Measurements from ENCODE around the gene TAX1BP3.
A peak's percentile ranks its signal among the peaks of the same experiment; 100 is the strongest.

Gene TAX1BP3

DNA sequence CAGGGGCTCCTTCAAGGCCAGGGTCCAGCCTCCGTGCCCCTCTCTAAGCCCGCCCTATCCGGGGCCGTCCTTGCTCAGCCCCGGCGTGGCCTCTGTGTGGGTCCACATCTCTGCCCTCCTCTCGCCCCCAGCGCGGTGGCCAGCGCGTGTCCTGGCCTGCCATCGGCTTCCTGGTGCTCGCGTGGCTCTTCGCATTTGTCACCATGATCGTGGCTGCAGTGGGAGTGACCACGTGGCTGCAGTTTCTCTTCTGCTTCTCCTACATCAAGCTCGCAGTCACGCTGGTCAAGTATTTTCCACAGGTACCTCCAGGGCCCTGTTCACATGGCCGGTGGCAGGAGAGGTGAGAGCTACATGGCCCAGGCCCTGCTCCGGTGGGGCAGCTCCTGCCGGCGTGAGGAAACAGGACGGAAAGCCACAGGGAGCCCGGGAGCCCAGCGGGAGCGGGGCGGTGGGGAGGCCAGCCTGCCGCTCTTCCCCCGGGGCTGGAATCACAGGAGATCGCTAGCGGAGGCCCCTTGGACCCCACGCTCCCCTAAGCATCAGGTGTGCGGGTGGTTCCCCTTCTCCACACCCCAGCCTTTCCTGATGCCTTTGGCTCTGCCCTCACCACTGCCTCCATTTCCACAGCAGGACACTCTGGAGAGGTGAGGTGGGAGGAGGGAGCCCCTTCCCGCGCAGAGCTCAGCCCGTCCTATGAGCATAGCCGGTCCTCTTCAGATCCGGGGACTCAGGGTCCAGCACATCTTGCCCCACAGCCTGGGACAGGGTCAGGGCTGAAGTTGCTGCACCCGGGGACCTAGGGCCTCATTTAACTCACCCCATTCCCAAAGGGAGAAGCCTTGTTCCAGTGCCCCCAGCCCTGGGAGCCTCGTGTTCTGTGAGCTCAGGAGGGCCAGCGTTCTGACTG is 10.2 kb downstream of the TAX1BP3 start:
- peak; percentile 54 for DNase-seq (ENCODE audit: low spot score)

DNA sequence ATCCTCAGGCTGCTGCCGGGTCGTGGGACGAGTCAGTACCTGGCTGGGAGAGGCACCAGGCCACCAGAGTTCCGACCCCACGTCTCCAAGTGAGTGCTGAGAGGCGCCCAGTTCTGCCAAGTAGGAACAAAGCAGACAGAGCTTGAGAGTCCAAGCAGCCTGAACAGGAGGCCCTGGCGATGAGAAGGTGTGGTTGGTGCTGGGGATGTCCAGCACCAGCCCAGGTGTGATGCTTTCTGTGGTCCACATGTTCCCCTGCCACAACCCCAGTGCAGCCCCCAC is 10.8 kb downstream of the TAX1BP3 start:
- DNase-seq (ENCODE audit: low spot score) = no peak

DNA sequence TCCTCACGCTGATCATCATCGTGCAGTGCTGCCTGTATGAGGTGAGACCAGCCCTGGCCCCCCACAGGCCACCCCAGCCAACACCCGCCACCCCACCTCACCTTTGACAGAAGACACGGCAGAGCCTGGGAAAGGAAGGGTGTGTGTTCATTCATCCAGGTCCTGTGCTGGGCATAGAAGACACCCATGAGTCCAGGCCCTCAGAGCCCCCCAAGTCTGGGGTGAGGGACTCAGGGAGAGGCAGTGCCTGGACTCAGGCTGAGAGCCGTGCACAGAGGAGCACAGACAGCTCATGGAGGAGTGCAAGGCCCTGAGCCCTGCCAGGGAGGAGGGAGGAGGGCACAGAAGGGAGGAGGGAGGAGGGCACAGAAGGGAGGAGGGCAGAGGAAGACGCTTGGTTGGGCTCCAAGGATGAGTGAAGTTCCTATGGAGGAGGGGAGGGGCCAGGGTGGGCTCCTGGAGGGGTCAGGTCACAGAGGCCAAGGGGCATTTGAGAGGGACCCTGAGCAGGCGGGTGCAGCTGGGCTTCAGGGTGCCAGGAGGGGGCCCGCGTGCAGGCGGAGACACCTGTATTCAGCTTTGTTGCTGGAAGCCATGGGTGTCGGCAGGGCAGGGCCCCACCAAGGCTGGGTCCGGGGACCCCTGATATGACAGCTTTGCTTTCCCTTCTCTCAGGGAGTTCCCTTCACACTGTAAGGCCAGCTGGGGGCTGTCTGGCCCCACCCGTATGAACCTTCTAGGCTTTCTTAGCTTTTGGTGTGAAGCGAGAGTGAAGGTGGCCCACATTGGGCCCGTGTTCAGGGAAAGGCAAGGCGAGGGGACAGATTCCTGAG is 11.4 kb downstream of the TAX1BP3 start:
- DNase-seq (ENCODE audit: low spot score) = no peak

DNA sequence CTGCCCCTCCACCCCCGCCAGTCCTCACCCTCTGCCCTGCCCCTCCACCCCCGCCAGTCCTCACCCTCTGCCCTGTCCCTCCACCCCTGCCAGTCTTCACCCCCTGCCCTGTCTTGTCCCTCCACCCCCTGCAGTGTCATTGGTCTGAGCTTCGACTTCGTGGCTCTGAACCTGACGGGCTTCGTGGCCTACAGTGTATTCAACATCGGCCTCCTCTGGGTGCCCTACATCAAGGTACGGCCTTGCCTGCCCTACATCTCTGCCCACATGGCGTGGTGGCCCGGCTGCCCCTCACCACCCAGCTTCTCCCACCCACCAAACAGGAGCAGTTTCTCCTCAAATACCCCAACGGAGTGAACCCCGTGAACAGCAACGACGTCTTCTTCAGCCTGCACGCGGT is 12.0 kb downstream of the TAX1BP3 start:
- no peak for DNase-seq (ENCODE audit: low spot score)

DNA sequence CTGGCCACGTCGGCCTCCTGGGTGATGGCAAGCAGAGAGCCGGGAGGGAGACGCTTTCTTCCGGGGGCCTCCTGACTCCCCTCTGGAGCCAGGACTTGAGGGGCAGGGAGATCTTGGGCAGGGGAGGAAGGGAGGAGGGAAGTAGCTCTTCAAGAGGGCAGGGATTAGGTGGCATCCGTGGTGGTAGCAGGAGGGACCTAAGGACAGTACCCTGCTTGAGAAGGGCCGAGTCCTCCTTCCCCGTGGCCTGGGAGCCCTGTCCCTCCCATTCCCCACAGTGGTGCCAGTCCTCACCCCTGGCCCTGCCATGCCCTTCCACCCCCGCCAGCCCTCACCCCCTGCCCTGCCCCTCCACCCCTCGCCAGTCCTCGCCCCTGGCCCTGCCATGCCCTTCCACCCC is 12.6 kb downstream of the TAX1BP3 start:
- DNase-seq (ENCODE audit: low spot score) = no peak

DNA sequence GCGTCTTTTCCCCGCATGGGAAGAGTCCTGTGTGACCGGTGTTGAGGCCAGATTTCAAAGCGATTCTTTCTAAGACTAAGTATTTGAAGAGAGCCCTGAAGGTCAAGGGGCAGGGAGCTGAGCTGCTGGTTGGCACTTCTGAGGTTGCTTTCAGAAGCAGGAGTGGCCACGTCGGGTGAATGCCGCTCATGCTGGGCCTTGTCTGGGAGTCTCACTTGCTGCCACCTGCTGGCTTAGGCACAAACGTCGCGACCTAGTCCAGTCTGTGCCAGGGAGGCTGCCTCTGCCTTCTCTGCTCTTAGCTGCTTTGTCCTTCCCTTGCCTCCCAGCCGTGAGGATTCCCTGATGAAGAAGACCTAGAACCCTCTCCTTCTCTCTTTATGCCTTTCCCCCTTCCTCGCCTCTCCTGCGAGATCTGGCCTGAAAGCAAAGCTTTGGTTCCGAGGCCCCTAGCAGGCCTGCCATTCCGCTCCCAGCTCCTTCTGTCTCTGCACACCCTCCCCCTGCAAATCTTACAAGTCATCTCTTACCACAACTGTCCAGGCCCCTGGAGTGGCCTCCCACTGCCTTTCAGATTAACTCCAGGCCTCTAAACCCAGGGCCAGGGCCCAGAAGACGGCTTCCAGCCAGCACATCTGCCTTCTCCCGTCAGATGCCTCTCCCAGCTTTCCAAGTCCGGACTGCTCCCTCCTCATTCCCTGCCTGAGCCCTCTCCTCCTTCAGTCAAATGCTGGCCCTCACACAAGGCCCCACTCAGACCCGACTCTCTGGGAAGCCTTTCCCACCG is 20.4 kb downstream of the TAX1BP3 start:
- DNase-seq (ENCODE audit: low spot score) = peak; percentile 73

DNA sequence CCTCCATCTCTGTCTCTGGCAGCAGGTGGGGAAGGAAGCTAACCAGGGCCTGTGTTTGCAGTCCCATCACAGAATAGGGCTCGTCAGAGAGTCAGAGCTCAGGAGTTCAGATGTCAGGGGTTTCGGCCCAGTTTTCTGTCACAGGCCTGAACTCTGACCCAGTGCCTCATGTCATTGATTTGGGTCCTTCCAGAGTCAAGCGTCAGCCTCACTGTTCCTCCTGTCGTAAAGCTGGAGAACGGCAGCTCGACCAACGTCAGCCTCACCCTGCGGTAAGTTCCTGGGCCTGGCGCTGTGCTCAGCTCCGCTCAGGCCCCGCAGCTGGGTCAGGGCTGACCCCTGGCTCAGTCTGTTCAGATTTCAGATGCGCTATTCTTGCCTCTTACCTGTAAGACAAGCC is 21.1 kb downstream of the TAX1BP3 start:
- DNase-seq (ENCODE audit: low spot score) = no peak

DNA sequence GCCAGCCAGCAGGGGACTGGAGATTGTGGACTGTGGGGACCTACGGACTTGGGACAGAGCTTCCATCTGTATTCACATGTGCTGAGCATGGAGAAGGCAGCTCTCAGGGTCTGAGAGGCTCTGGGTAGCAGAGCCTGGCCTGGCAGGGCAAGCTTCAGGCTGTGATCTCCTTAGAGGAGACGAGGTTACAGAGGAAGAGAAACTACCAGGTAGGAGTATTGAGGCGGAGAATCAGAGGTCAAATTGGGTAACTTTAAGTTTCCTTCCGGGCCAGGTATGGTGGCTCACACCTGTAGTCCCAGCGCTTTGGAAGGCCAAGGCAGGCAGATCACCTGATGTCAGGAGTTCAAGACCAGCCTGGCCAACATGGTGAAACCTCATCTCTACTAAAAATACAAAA is 23.1 kb downstream of the TAX1BP3 start:
- no peak for DNase-seq (ENCODE audit: low spot score)

DNA sequence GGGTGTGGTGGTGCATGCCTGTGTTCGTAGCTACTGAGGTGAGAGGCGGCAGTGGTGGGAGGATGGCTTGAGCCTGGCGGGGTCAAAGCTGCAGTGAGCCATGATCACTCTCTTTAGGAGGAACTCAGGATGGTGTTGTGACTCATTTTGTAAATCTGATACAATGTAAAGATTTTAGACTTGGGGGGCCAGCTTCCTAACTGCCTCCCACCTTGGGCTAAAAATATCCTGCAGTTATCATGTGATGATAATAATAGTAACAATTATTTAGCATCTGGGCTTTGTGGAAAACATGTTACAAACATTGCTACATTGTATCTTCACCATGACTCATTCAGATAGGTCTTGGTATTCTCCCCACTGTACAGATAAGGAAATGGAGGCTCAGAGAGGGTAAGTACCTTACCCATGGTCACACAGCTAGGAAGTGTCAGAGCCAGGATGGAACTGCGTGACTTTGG is 24.5 kb downstream of the TAX1BP3 start:
- DNase-seq (ENCODE audit: low spot score) = no peak

DNA sequence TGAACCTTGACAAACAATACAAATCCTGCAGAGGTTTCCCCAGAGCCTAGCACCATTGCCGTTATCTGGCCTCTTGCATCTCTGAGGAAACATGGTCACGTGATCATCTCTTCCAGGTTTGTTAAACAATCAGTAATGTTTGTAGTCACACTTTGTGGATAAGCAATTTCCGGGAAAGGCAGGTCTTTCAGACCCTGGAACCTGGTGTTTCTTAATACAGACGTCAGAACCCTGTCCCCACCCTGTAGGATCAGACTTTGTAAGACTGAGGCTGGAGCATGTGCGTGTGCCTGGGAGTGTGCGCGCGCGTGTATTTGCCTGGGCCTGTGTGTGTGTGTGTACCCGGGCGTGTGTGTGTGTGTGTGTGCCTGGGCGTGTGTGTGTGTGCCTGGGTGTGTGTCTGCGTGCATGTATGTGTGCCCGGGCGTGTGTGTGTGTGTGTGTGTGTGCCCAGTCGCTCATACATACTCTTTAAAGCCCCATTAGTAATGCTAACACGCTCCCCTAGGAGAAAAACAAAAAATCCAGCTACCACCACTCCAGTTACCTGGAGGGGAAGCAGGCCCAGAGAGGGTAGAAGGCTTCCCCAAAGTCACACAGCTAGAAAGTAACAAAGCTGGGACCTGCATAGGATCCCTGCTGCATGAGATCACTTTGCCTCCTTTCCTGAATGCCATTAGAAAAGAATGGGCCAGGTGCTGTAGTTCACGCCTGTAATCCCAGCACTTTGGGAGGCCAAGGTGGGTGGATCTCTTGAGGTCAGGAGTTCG is 26.5 kb downstream of the TAX1BP3 start:
- no peak for DNase-seq (ENCODE audit: low spot score)

DNA sequence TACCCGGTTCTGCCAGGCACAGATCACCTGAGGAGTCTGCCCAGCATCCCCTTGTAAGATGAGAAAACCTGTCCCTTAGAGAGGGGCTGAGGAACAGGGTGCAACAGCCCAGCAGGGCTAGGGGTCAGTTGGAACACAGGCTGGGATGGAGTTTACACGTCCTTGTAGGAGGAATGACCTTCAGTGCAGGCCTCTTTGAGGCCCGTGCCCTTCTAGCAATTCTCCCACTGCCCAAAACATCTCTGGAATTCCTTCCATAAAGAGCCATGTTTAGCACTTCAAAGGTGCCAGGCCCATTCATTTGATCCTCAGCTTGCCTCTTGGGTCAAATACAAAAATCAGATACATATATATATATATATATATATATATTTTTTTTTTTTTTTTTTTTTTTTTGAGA is 27.4 kb downstream of the TAX1BP3 start:
- DNase-seq (ENCODE audit: low spot score) = no peak

DNA sequence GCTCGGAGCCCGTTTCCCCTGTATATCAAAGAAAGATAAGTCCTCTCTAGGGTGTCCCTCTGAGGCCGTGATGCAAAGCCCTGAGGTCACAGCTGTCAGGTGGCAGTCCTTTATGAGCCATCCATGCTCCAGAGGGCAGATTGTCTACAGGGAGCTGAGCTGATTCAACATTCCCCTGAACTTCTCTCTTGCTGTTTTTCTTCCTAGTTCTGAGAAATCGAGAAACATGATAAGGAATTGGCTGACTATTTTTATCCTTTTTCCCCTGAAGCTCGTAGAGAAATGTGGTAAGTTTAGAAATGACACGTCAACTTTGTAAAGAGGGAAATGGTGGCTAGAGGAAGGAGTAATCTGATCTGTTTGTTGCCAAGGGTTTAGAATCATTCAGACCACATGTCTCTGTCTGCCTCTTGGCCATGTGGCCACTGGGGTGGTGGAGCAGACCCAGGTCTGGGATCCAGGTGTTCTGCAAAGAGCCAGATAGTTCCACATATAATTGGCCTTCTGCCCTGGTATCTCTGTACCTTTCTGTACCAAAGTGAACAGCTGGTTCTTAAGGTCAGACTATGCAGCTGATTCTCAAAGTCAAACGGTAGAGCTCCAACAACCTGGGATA is 28.3 kb downstream of the TAX1BP3 start:
- DNase-seq (ENCODE audit: low spot score) = peak; percentile 71

DNA sequence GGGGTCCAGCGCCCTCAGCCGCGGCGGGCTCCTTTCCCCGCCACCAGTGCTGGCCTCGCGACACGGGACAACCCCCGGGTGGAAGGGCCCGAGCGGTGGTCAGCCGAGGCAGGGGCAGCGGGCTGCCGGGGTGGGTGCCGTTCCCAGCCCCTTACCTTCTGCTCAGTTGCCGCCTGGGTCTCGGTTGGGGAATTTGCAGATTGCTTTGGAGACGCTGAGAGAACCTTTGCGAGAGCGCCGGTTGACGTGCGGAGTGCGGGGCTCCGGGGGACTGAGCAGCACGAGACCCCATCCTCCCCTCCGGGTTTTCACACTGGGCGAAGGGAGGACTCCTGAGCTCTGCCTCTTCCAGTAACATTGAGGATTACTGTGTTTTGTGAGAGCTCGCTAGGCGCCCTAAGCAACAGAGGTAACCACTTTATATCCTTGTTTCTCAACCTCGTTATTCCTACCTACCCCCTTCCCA is 31.4 kb downstream of the TAX1BP3 start:
- DNase-seq (ENCODE audit: low spot score) = no peak

DNA sequence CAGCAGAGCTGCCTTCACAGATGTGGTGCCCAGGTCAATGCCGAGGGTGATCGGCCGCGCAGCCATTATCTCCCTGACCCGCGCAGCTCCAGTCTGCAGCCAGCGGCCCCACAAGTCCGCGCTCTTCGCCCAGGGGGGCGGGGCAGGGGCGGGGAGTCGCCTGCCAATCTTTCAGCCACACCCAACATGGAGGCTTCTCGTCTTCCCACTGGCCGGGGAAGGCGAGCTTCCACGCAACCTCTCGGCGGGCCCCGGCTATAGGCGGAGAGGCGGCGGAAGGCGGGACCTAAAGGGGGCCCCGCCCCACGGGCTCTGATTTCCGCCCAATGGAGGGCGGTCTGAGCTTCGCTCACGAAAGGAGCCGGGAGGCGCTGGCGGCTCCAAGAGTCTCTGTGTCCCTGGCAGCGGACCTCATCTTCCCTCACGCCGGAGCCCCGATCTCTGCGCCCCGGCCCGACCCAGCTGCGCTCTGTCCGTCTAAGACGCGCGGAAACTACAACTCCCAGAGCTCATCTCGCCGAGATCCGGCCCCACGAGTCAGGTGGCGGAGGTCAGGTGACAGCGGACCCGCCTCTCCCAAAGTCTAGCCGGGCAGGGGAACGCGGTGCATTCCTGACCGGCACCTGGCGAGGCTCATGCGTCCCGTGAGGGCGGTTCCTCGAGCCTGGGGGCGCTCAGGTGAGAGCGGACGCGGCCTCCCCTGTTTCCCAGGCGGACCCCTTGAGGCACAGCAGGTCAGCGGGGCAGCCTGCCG is 32.0 kb downstream of the TAX1BP3 start, which contains the start of the genes CTNS and SHPK:
TSS of gene CTNS (plus strand) at position 607 of the 754 bp plus-strand sequence. CDS start 3,447 bp downstream, outside the sequence.
TSS of gene SHPK (minus strand) at position 97 of the 754 bp plus-strand sequence. CDS start at position 66, 31 bp downstream.
- DNase-seq (ENCODE audit: low spot score) = peak; percentile 99

DNA sequence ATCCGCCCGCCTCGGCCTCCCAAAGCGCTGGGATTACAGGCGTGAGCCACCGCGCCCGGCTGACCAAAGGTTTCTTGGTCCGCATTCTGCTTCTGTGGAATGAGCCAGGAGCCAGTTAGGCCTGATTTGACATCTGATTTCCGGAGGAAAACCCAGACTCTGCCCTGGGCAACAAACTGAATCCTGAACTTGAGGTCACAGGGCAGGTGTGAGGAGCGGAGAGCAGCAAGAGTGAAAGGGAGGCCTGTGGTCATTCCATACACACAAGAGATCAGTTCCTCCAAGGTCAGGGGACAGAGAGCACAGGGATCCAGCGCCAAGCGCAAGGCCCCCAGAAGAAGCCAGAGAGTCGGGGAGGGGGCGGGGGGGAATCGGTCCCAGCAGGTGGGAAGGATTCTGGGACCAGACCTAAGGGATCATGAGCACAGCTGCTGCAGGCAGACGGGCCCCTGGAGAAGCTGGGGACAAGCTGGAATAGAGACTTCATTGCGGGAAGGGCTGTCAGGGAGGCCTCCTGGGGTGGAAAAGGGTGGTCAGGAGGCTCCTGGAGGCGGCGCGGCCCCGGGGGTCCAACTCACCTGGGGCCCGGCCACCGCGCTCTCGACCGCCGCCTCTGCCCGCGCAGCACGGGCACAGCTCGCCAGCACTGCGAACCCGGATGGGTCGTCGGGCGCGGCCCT is 32.8 kb downstream of the TAX1BP3 start:
- no peak for DNase-seq (ENCODE audit: low spot score)

DNA sequence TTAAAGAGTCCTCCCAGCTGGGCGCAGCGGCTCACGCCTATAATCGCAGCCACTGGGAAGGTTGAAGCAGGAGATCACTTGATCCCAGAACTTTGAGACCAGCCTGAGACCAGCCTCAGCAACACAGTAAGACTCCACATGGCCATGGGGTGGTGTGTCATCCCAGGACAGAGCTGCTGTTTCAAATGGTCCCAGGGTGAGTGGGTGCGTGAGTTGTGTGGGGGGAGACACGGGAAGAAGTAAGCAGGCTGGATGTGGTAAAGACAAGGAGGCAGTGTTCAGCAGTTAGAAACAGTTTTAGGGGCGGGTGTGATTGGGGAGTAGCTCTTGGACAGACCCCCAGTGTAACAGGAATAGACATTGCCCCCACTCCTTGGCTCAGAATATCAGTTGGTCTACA is 36.1 kb downstream of the TAX1BP3 start:
- DNase-seq (ENCODE audit: low spot score) = no peak

DNA sequence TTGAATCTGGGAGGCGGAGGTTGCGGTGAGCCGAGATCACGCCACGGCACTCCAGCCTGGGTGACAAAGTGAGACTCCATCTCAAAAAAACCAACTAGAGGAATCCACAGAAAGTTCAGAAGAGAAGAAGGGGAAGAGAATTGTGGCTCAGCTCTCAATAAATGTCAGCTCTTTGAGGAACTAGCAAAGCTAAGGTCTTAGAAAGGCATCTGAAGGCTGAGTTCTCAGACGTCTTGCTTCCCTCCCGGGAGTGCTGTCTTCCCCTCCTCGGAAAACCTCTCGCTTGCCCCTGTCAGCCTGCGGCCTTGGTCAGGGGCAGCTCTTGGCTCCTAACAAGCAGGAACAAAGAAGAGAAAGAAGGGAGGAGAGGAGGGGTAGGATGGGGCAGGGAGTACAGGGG is 37.6 kb downstream of the TAX1BP3 start:
- DNase-seq (ENCODE audit: low spot score) = peak; percentile 40

DNA sequence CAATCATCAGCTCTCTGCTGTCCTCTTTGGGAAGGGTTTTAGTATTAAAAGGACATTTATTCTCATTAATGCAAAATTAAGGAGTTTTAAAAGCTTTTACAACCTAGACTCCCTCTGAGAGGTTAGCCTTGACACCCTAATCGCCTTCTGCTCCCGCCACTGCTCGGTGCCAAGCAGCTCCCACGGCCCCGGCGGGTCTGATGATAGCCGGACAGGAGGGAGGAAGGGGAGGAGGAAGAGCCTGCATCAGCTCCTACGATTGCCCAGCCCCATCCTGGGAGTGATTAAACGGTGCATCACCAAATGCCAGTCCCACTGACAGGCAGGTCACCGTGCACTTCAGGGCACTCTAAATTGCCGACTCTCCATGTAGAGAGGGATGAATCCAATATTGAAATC is 40.6 kb downstream of the TAX1BP3 start:
- DNase-seq (ENCODE audit: low spot score) = no peak

All from pons (tissue), 1 donor.